BJ (cell line): Measurements from ENCODE around the gene COL23A1. TPM values are rescaled to one million over a fixed set of nuclear protein-coding genes. Genes with fewer than 3 reads are reported as not detected.

Experiments used
- CTCF ChIA-PET: fragments of 350-600 bp; formaldehyde crosslinking; extraction: SDS; loops from one replicate; lab custom pipeline; 2021; ENCODE audit warnings: antibody characterized with exemption, inconsistent platforms; lab: Yijun Ruan, JAX
- POLR2A ChIA-PET: fragments of 300-600 bp; sonication (Branson Sonifier 250); formaldehyde crosslinking; extraction: SDS; loops from one replicate; lab custom pipeline; 2021; ENCODE audit warnings: antibody characterized with exemption; lab: Charles Lee
- DNase-seq: peaks from one replicate; pipeline ENCODE4 v3.0.0-alpha.2; 2011; ENCODE audit warnings: low read depth
- H3K27me3 ChIP-seq: 2 replicates; pipeline ENCODE4 v1.6.0; 2011; ENCODE audit warnings: low read length; ENCODE audit not compliant: control insufficient read depth, insufficient read depth
- H3K36me3 ChIP-seq: 2 replicates; pipeline ENCODE4 v1.5.1; 2011; ENCODE audit warnings: low read length; ENCODE audit not compliant: control insufficient read depth, insufficient read depth
- H3K4me3 ChIP-seq: 2 replicates; pipeline ENCODE4 v1.5.1; 2011; ENCODE audit warnings: low read depth, mild to moderate bottlenecking, control low read depth, low read length
- polyA plus RNA-seq: library from polyadenylated mRNA; depleted of rRNA; stranded (reverse); fragments of >200 nt; gene quantifications from 2 replicates; pipeline ENCODE4 v1.2.3, GENCODE V29; 2011
- TF ChIP-seq, protein P1 (sequence below): IDR thresholded peaks from 2 replicates; pipeline ENCODE4 v1.5.1; 2011; ENCODE audit warnings: low read depth, mild to moderate bottlenecking, control low read depth, inconsistent platforms, low read length, moderate library complexity; ENCODE audit not compliant: insufficient read depth

COL23A1 gene
- polyA plus RNA-seq, 1 experiment: not detected

DNA sequence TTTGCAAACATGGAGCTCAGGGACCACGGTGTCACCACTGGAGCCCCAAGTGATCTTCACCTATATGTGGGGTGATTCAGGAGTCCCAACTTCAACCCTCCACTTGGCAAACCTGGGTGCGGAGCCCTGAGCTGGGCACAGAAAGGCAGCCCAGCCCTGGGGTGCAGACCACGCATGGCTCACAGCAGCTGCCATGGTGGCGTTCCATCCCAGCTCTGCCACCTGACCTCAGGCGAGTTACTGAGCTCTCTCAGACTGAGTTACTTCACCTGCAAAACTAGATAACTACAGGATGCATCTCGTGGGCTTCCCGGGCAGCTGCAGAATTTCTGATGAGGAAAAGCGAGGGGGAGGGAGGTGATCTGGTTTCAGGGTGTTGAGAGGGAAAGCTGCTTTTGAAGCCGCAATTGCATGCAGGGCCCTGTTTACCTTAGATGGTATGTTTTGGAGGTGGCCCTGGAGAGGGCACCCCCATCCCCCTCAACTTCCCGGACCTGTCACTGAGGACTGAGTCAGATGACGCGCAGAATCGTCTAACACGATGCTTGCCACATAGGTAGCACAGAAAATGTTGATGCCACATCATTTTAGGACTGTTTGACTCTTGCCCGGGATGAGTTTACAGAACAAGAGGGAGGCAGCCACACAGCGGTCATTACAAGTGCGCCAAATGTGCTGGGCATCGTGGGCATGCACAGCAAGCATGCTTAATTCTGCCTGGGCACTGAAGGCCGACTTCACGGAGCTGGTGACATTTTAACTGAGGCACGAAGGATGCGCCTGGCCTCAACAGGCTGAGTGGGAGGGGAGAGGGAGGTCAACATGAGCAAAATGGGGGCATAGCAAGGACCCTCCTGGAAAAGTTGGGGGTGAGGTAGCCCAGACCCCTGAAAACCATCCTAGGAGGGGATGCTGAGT lies 154.6 kb downstream of the COL23A1 start:
- Histone ChIP-seq H3K4me3 (no peak overlapping the region), H3K36me3 (no peaks in the 10 kb centered on the region), H3K27me3 (no peaks in the 10 kb centered on the region)
- ChIA-PET CTCF (no interaction called here), POLR2A (no interaction called here)
- TF ChIP-seq, protein P1, sequence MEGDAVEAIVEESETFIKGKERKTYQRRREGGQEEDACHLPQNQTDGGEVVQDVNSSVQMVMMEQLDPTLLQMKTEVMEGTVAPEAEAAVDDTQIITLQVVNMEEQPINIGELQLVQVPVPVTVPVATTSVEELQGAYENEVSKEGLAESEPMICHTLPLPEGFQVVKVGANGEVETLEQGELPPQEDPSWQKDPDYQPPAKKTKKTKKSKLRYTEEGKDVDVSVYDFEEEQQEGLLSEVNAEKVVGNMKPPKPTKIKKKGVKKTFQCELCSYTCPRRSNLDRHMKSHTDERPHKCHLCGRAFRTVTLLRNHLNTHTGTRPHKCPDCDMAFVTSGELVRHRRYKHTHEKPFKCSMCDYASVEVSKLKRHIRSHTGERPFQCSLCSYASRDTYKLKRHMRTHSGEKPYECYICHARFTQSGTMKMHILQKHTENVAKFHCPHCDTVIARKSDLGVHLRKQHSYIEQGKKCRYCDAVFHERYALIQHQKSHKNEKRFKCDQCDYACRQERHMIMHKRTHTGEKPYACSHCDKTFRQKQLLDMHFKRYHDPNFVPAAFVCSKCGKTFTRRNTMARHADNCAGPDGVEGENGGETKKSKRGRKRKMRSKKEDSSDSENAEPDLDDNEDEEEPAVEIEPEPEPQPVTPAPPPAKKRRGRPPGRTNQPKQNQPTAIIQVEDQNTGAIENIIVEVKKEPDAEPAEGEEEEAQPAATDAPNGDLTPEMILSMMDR: no peak
- DNase-seq: no peak

DNA sequence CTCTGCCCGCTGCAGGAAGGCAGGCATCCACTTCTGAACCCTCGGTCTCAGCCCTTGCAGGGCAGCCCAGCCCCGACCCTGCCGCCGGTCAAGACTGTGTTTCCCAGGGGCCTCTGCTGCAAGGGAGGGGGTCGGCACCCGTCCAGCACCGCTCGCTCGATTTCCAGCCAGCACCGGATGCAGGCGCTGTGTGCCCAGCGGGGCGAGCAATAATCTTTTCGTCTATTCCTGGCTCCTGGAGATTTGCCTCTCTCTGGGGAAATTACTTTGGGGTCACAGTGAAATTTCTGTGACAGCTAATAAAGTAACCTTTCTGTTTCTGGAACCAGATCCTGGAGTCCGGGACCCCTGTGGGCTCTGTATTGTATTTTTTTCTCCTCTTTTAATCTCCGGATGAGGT lies 155.3 kb downstream of the COL23A1 start:
- no peaks in the 10 kb centered on the region for H3K36me3 ChIP-seq
- H3K4me3 ChIP-seq: no peak overlapping the region
- no peak for DNase-seq
- CTCF ChIA-PET: no interaction called here
- no peaks in the 10 kb centered on the region for H3K27me3 ChIP-seq
- TF ChIP-seq, protein P1: no peak
- POLR2A ChIA-PET: no interaction called here

DNA sequence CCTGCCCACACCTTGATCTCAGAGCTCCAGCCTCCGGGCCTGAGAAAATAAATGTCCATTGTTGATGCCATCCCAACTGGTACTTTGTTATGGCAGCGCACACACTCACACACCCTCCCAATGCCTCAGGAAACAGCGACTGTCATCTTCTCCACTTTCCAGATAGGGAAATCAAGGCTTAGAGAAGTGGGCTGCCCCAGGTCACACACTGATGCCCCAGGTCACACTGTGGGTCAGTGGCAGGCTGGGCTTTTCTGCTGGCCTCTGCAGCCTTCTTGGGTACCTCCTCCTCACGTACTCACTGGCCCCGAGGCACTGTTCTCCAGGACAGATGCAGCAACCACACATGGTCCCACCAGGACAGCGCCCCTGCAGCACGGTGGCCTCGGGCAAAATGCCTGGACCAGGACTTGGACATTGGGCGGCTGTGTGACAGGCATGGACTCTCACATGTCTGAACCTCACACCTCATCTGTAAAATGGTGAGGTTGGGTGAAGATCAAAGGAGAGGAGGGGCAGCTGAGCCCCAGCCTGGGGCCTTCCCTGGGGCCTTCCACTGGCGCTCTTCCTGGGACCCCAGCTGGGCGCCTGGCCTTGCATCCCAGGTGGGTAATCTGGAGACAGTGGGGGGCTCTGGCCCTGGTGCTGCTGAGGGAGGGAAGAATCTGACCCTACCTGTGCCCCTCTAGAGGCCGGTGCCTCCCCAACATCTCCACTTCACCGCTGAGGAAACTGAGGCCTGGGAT lies 156.0 kb downstream of the COL23A1 start:
- Histone ChIP-seq H3K4me3 (no peak overlapping the region), H3K36me3 (no peaks in the 10 kb centered on the region), H3K27me3 (no peaks in the 10 kb centered on the region)
- CTCF ChIA-PET: no interaction called here
- TF ChIP-seq, protein P1: no peak
- no peak for DNase-seq
- POLR2A ChIA-PET: no interaction called here

DNA sequence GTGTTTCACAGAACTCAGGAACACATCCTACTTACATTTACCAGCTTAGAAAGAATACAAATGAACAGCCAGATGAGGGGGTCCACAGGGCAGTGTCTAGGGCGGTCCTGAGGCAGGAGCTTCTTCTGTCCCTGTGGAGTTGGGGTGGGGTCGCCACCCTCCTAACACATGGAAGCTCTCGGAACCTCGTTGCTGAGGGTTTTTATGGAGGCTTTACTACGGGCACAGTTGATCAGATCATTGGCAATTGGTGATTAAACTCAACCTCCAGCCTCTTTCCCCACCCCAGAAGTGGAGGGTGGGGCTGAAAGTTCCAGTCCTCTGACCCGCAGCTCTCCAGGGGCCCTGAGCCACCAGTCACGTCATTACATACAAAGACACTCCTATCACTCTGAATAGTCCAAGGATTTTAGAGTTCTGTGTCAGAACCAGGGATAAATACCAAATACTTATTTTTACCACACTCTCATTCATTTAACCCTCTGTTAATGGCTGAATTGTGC lies 156.9 kb downstream of the COL23A1 start:
- TF ChIP-seq, protein P1: no peak
- CTCF ChIA-PET: no interaction called here
- POLR2A ChIA-PET: no interaction called here
- no peak overlapping the region for H3K4me3 ChIP-seq
- no peaks in the 10 kb centered on the region for H3K36me3 ChIP-seq
- no peak for DNase-seq
- H3K27me3 ChIP-seq: no peaks in the 10 kb centered on the region
